H9 (cell line): ENCODE results near the gene HIVEP1. TPM values are rescaled to one million over a fixed set of nuclear protein-coding genes. Genes with fewer than 3 reads are reported as not detected.

Experiments
- DNase-seq: peaks from one replicate; pipeline ENCODE4 v3.0.0-alpha.2; 2017
- H2AFZ ChIP-seq: one replicate; pipeline ENCODE4 v1.6.1; 2013; ENCODE audit warnings: mild to moderate bottlenecking, low read length, control low read depth, moderate library complexity
- H2AK5ac ChIP-seq: 2 replicates; pipeline ENCODE4 v1.6.1; 2013; ENCODE audit warnings: low read length, control low read depth, mixed read lengths; ENCODE audit not compliant: insufficient read length
- H2BK120ac ChIP-seq: one replicate; pipeline ENCODE4 v1.6.1; 2013; ENCODE audit warnings: low read depth, mild to moderate bottlenecking, low read length, control low read depth, inconsistent platforms; ENCODE audit not compliant: poor library complexity, severe bottlenecking
- H2BK12ac ChIP-seq: 2 replicates; pipeline ENCODE4 v1.6.1; 2013; ENCODE audit warnings: low read length, control low read depth, mixed read lengths, low read depth; ENCODE audit not compliant: insufficient read length
- H2BK15ac ChIP-seq: 2 replicates; pipeline ENCODE4 v1.6.1; 2013; ENCODE audit warnings: low read depth, low read length, control low read depth
- H2BK20ac ChIP-seq: one replicate; pipeline ENCODE4 v1.6.1; 2013; ENCODE audit warnings: low read depth, mild to moderate bottlenecking, low read length, control low read depth, inconsistent platforms; ENCODE audit not compliant: poor library complexity, severe bottlenecking
- H2BK5ac ChIP-seq: 2 replicates; pipeline ENCODE4 v1.6.1; 2013; ENCODE audit warnings: low read length, control low read depth, mixed read lengths; ENCODE audit not compliant: insufficient read length
- H3K14ac ChIP-seq: 2 replicates; pipeline ENCODE4 v1.6.1; 2013; ENCODE audit warnings: low read length, control low read depth; ENCODE audit not compliant: insufficient read depth
- H3K18ac ChIP-seq: 2 replicates; pipeline ENCODE4 v1.6.1; 2013; ENCODE audit warnings: low read depth, mild to moderate bottlenecking, mixed read lengths, low read length, control low read depth; ENCODE audit not compliant: insufficient read length
- H3K23ac ChIP-seq: 2 replicates; pipeline ENCODE4 v1.6.1; 2013; ENCODE audit warnings: low read length, control low read depth, mixed read lengths, low read depth; ENCODE audit not compliant: insufficient read length
- H3K23me2 ChIP-seq: 2 replicates; pipeline ENCODE4 v1.6.1; 2013; ENCODE audit warnings: low read depth, mild to moderate bottlenecking, mixed read lengths, low read length, control low read depth; ENCODE audit not compliant: insufficient read length, poor library complexity, severe bottlenecking
- H3K27ac ChIP-seq: 2 replicates; pipeline ENCODE4 v1.5.1; 2013; ENCODE audit warnings: low read length, control low read depth, mixed read lengths, low read depth; ENCODE audit not compliant: insufficient read length
- H3K27me3 ChIP-seq: 2 replicates; pipeline ENCODE4 v1.6.1; 2013; ENCODE audit warnings: low read length, control low read depth, inconsistent platforms; ENCODE audit not compliant: insufficient read depth
- H3K4ac ChIP-seq: 2 replicates; pipeline ENCODE4 v1.6.1; 2013; ENCODE audit warnings: low read depth, mild to moderate bottlenecking, control low read depth, inconsistent platforms, low read length, moderate library complexity
- H3K4me1 ChIP-seq: 2 replicates; pipeline ENCODE4 v1.6.1; 2013; ENCODE audit warnings: low read length, control low read depth, inconsistent platforms; ENCODE audit not compliant: insufficient read depth
- H3K4me2 ChIP-seq: 2 replicates; pipeline ENCODE4 v1.6.1; 2013; ENCODE audit warnings: low read length, control low read depth, mixed read lengths; ENCODE audit not compliant: insufficient read length, insufficient read depth
- H3K56ac ChIP-seq: 2 replicates; pipeline ENCODE4 v1.6.1; 2013; ENCODE audit warnings: low read depth, mild to moderate bottlenecking, mixed read lengths, low read length, control low read depth; ENCODE audit not compliant: insufficient read length
- H3K79me1 ChIP-seq: 2 replicates; pipeline ENCODE4 v1.6.1; 2013; ENCODE audit warnings: low read depth, mild to moderate bottlenecking, moderate library complexity, low read length, control low read depth, inconsistent platforms; ENCODE audit not compliant: insufficient read depth, poor library complexity, severe bottlenecking
- H3K79me2 ChIP-seq: 2 replicates; pipeline ENCODE4 v1.6.1; 2013; ENCODE audit warnings: low read length, control low read depth, inconsistent platforms; ENCODE audit not compliant: insufficient read depth
- H3K9ac ChIP-seq: 2 replicates; pipeline ENCODE4 v1.6.1; 2013; ENCODE audit warnings: low read length, control low read depth, mixed read lengths; ENCODE audit not compliant: insufficient read length; ENCODE audit errors: extremely low read depth
- H3K9me3 ChIP-seq: one replicate; pipeline ENCODE4 v1.6.1; 2013; ENCODE audit warnings: low read depth, low read length, inconsistent platforms; ENCODE audit not compliant: control insufficient read depth
- H3T11ph ChIP-seq: one replicate; pipeline ENCODE4 v1.6.1; 2013; ENCODE audit warnings: mild to moderate bottlenecking, low read length, control low read depth, inconsistent platforms
- H4K20me1 ChIP-seq: one replicate; pipeline ENCODE4 v1.6.1; 2013; ENCODE audit not compliant: control insufficient read depth, insufficient read length, insufficient read depth
- H4K5ac ChIP-seq: 2 replicates; pipeline ENCODE4 v1.6.1; 2013; ENCODE audit warnings: low read depth, mild to moderate bottlenecking, mixed read lengths, low read length, control low read depth; ENCODE audit not compliant: insufficient read length
- H4K8ac ChIP-seq: replicated peaks from 2 replicates; pipeline ENCODE4 v1.6.1; 2013; ENCODE audit warnings: low read length, control low read depth, mixed read lengths, low read depth; ENCODE audit not compliant: insufficient read length
- H4K91ac ChIP-seq: 2 replicates; pipeline ENCODE4 v1.6.1; 2013; ENCODE audit warnings: low read depth, mild to moderate bottlenecking, moderate library complexity, mixed read lengths, low read length, control low read depth; ENCODE audit not compliant: insufficient read length
- H3K27ac Mint-ChIP-seq, 3 experiments: 2 replicates in 2 of 3; 3 replicates in 1 of 3; pipeline ENCODE4 v1.8.0; 2020 to 2021; ENCODE audit warnings: mixed read lengths in 3 of 3, mild to moderate bottlenecking in 1 of 3, moderate library complexity in 1 of 3
- H3K27me3 Mint-ChIP-seq: 2 replicates; pipeline ENCODE4 v1.8.0; 2021; ENCODE audit warnings: low read depth, mild to moderate bottlenecking, moderate library complexity, mixed read lengths
- H3K36me3 Mint-ChIP-seq, 3 experiments: 2 replicates in 2 of 3; 3 replicates in 1 of 3; pipeline ENCODE4 v1.8.0; 2020 to 2021; ENCODE audit warnings: low read depth in 3 of 3, mixed read lengths in 3 of 3; ENCODE audit not compliant: insufficient read depth in 1 of 3
- H3K4me1 Mint-ChIP-seq, 2 experiments: 2 replicates each; pipeline ENCODE4 v1.8.0; 2020; ENCODE audit warnings: mixed read lengths in 2 of 2
- H3K4me3 Mint-ChIP-seq, 2 experiments: 2 replicates in 1 of 2; 3 replicates in 1 of 2; pipeline ENCODE4 v1.8.0; 2020 to 2021; ENCODE audit warnings: mild to moderate bottlenecking in 2 of 2, mixed read lengths in 2 of 2, moderate library complexity in 1 of 2
- H3K9me3 Mint-ChIP-seq, 2 experiments: 2 replicates in 1 of 2; 3 replicates in 1 of 2; pipeline ENCODE4 v1.8.0; 2020; ENCODE audit warnings: mild to moderate bottlenecking in 2 of 2, mixed read lengths in 2 of 2, moderate library complexity in 1 of 2
- WGBS: extraction: QIAGEN DNeasy Blood & Tissue Kit; methylation state at CpG from one replicate; pipeline ENCODE4 v1.1.7; 2013; ENCODE audit warnings: missing lambda C conversion rate, low lambda C conversion rate, mixed read lengths; ENCODE audit not compliant: insufficient read length; ENCODE audit errors: extremely low coverage; 5-methylcytosine and 5-hydroxymethylcytosine counted together
- total RNA-seq: library from RNA; stranded (reverse); gene quantifications from 2 replicates; pipeline ENCODE4 v1.2.1, GENCODE V29; 2021
- TF ChIP-seq, protein P1 (sequence below): fragments of 200-600 bp; sonication (generic); conservative IDR thresholded peaks from 3 replicates; pipeline ENCODE4 v1.8.0; 2021; ENCODE audit warnings: antibody characterized with exemption, mild to moderate bottlenecking

HIVEP1 gene
- total RNA-seq, 1 experiment from 2014 or later: 44.2 TPM

GRCh38 chr6:12014873-12015149 lies 2.7 kb downstream of the HIVEP1 start:
- H4K20me1 ChIP-seq: no peaks in the 10 kb centered on the region
- no CpG with 5 or more reads among the region's 3 CpGs for whole genome bisulfite sequencing
- no peak overlapping the region for H3K4me2 ChIP-seq
- H3K56ac ChIP-seq: no peak overlapping the region
- no peak overlapping the region for H2AK5ac ChIP-seq
- H3K9ac ChIP-seq: peak overlapping the region; percentile 14
- H4K8ac ChIP-seq: no peak overlapping the region
- H3K23ac ChIP-seq: no peak overlapping the region
- no peaks in the 10 kb centered on the region for H3K9me3 ChIP-seq
- H3T11ph ChIP-seq: no peak overlapping the region
- H2BK120ac ChIP-seq: no peak overlapping the region
- Mint-ChIP-seq H3K27ac (no peak overlapping the region; a peak in 2 of 7 replicates), H3K27me3 (no peaks in the 10 kb centered on the region), H3K36me3 (peaks cover 40 to 55% (median 55%) of the 10 kb centered on the region in 3 experiments), H3K4me1 (peaks cover 33% of the 10 kb centered on the region in 2 experiments), H3K9me3 (peaks cover 9 to 11% of the 10 kb centered on the region in 2 experiments), H3K4me3 (peak overlapping the region in 1 of 2 experiments; percentile 38; a peak in 2 of 5 replicates)
- H2BK12ac ChIP-seq: no peak overlapping the region
- H2BK20ac ChIP-seq: no peak overlapping the region
- H3K27me3 ChIP-seq: no peaks in the 10 kb centered on the region
- no peaks in the 10 kb centered on the region for H3K4me1 ChIP-seq
- H4K91ac ChIP-seq: no peak overlapping the region
- H3K79me1 ChIP-seq: peaks cover 6% of the 10 kb centered on the region
- peaks cover 13% of the 10 kb centered on the region for H3K23me2 ChIP-seq
- H3K18ac ChIP-seq: no peak overlapping the region
- H3K14ac ChIP-seq: no peak overlapping the region
- H3K79me2 ChIP-seq: peaks cover 14% of the 10 kb centered on the region; the same call in 1 of the 2 replicates
- H2AFZ ChIP-seq: no peak overlapping the region
- no peak overlapping the region for H2BK5ac ChIP-seq
- TF ChIP-seq, protein P1, sequence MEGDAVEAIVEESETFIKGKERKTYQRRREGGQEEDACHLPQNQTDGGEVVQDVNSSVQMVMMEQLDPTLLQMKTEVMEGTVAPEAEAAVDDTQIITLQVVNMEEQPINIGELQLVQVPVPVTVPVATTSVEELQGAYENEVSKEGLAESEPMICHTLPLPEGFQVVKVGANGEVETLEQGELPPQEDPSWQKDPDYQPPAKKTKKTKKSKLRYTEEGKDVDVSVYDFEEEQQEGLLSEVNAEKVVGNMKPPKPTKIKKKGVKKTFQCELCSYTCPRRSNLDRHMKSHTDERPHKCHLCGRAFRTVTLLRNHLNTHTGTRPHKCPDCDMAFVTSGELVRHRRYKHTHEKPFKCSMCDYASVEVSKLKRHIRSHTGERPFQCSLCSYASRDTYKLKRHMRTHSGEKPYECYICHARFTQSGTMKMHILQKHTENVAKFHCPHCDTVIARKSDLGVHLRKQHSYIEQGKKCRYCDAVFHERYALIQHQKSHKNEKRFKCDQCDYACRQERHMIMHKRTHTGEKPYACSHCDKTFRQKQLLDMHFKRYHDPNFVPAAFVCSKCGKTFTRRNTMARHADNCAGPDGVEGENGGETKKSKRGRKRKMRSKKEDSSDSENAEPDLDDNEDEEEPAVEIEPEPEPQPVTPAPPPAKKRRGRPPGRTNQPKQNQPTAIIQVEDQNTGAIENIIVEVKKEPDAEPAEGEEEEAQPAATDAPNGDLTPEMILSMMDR: no peak
- no peak overlapping the region for H4K5ac ChIP-seq
- no peak for DNase-seq
- no peak overlapping the region for H3K27ac ChIP-seq
- no peak overlapping the region for H3K4ac ChIP-seq
- no peak overlapping the region for H2BK15ac ChIP-seq
